Lower leg skin (tissue), 4 donors: ENCODE results near the gene ZNF845. TPM values are rescaled to one million over a fixed set of nuclear protein-coding genes. Genes with fewer than 3 reads are reported as not detected.

Experiments used
- DNase-seq, 2 donors: peaks; one replicate each; pipeline ENCODE4 v3.0.0-alpha.2; 2019; ENCODE audit warnings: low spot score in 2 of 2
- H3K4me3 ChIP-seq: fragments of 200-600 bp; sonication (generic); 2 replicates; pipeline ENCODE4 v1.5.1; 2017; ENCODE audit warnings: mild to moderate bottlenecking, low read depth; ENCODE audit not compliant: poor library complexity, severe bottlenecking
- POLR2A ChIP-seq, 2 donors: fragments of 450-650 bp; IDR thresholded peaks; one replicate each; pipeline ENCODE4 v1.6.1; 2016 to 2017; ENCODE audit warnings: antibody characterized with exemption in 2 of 2, mild to moderate bottlenecking in 1 of 2, moderate library complexity in 1 of 2
- WGBS, 2 donors: methylation state at CpG; one replicate each; pipeline ENCODE4 v1.1.5; 2018; 5-methylcytosine and 5-hydroxymethylcytosine counted together
- intact Hi-C: fragments of 100-400 bp; cut with DNase I; formaldehyde crosslinking; loops from one replicate; pipeline ENCODE4 v1.15.0; 2023; ENCODE audit warnings: low total_unique reads
- total RNA-seq, 4 donors: library from RNA; depleted of rRNA; stranded (reverse); fragments of >200 nt; gene quantifications; one replicate each; pipeline ENCODE4 v1.1.0, GENCODE V29; 2016
- TF ChIP-seq, protein P1 (sequence below), 3 donors: fragments of 450-650 bp; IDR thresholded peaks; one replicate each; pipeline ENCODE4 v1.5.1; 2016; ENCODE audit warnings: antibody characterized with exemption in 3 of 3, mild to moderate bottlenecking in 3 of 3, moderate library complexity in 2 of 3

The ZNF845 gene
- total RNA-seq, 4 donors from 2014 or later = 4.7 to 7.9 (median 7.0) TPM

DNA sequence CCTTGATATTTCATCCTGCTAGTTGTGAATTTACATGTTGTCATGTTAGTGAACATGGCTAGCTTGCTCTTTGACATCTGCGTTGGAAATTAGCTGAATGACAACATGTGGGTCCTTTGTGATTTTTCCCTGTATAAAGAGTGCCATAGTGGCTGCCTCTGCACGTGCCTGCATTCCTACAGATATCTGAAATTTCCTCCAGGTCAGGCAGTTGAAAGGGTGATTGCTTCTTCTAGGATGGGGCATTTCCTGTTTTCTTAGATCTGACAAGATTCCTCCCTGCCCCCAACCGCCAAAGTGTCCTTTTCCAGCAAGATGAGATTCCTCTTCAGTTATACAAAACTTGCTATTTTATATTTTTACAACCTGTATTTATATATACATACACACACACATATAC, 40.7 kb downstream of the ZNF845 start:
- no peak overlapping the region for H3K4me3 ChIP-seq
- 64% methylated on average over 3 of the region's 3 CpGs for WGBS, 2 donors
- intact Hi-C loops = no loop called here
- no peak for TF ChIP-seq POLR2A (IDR thresholded peaks at IDR 0.05)
- TF ChIP-seq, protein P1, sequence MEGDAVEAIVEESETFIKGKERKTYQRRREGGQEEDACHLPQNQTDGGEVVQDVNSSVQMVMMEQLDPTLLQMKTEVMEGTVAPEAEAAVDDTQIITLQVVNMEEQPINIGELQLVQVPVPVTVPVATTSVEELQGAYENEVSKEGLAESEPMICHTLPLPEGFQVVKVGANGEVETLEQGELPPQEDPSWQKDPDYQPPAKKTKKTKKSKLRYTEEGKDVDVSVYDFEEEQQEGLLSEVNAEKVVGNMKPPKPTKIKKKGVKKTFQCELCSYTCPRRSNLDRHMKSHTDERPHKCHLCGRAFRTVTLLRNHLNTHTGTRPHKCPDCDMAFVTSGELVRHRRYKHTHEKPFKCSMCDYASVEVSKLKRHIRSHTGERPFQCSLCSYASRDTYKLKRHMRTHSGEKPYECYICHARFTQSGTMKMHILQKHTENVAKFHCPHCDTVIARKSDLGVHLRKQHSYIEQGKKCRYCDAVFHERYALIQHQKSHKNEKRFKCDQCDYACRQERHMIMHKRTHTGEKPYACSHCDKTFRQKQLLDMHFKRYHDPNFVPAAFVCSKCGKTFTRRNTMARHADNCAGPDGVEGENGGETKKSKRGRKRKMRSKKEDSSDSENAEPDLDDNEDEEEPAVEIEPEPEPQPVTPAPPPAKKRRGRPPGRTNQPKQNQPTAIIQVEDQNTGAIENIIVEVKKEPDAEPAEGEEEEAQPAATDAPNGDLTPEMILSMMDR (IDR thresholded peaks at IDR 0.05) = no peak
- DNase-seq = no peak

DNA sequence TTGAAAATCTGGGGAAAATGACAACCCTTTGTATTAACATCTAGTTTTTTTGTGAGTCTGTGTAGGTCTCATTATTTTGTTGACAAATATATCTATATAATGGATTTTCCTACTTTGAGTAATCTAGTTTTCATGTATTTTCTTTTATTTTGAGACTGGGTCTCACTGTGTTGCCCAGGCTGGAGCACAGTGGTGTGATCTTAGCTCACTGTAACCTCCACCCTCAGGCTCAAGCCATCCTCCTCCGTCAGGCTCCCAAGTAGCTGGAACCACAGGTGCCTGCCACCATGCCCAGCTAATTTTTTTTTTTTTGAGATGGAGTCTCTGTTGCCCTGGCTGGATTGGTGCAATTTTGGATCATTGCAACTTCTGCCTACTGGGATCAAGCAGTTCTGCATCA, 41.2 kb downstream of the ZNF845 start:
- TF ChIP-seq, protein P1 (IDR thresholded peaks at IDR 0.05) = no peak
- TF ChIP-seq POLR2A (IDR thresholded peaks at IDR 0.05) = no peak
- no peak overlapping the region for H3K4me3 ChIP-seq
- DNase-seq = no peak
- intact Hi-C loops = no loop called here
- 94 to 100% methylated on average over 1 of the region's 1 CpG for WGBS, 2 donors

DNA sequence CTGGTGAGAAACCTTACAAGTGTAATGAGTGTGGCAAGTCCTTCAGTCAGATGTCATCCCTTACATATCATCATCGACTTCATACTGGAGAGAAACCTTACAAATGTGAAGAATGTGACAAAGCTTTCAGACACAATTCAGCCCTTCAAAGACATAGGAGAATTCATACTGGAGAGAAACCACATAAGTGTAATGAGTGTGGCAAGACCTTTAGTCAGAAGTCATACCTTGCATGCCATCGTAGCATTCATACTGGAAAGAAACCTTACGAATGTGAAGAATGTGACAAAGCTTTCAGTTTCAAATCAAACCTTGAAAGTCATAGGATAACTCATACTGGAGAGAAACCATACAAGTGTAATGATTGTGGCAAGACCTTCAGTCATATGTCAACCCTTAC, 47.8 kb downstream of the ZNF845 start:
- no peak for DNase-seq
- 91 to 95% methylated on average over 3 of the region's 3 CpGs for WGBS, 2 donors
- TF ChIP-seq, protein P1 (IDR thresholded peaks at IDR 0.05) = no peak
- TF ChIP-seq POLR2A (IDR thresholded peaks at IDR 0.05) = no peak
- intact Hi-C loops = no loop called here
- no peak overlapping the region for H3K4me3 ChIP-seq

DNA sequence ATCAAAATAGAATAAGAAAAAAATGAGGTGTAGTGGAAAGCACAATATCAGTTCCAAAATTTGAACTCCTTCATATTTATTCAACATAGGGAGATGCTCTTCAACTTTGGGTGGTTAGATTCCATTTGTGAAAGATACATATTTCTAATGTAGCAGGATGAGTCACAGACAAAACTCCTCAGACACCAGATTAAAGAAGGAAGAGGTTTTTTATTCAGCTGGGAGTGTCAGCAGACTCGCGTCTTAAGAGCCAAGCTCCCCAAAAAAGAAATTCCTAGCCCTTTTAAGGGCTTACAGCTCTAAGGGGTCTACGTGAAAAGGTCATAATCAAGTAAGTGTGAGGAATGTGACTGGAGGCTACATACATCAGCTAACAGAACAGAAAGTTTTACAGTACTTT, 54.6 kb downstream of the ZNF845 start:
- 51 to 56% methylated on average over 3 of the region's 3 CpGs for WGBS, 2 donors
- no peak for DNase-seq
- TF ChIP-seq POLR2A (IDR thresholded peaks at IDR 0.05) = no peak
- TF ChIP-seq, protein P1 (IDR thresholded peaks at IDR 0.05) = no peak
- H3K4me3 ChIP-seq = no peak overlapping the region
- intact Hi-C loops = no loop called here

DNA sequence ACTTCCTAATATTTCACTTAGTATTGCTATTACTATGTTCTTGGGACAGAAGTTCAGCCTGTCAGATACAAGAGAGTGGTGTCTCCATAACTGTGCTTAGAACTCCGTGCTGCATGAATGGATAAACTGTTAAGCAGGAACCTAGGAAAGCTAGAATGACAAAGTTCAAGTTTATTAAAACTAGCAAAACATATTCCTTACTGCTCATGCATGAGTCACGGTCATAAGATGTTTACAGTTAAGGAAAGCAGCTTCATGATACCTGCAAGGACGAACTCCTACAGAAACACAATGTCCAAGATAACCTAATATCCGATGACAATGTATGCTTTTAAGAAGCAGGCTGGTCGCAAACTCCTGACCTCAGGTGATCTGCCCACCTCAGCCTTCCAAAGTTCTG, 55.4 kb downstream of the ZNF845 start:
- no peak for DNase-seq
- TF ChIP-seq, protein P1 (IDR thresholded peaks at IDR 0.05) = no peak
- no peak for TF ChIP-seq POLR2A (IDR thresholded peaks at IDR 0.05)
- intact Hi-C loops = no loop called here
- H3K4me3 ChIP-seq = no peak overlapping the region
- 89 to 90% methylated on average over 5 of the region's 5 CpGs for WGBS, 2 donors

DNA sequence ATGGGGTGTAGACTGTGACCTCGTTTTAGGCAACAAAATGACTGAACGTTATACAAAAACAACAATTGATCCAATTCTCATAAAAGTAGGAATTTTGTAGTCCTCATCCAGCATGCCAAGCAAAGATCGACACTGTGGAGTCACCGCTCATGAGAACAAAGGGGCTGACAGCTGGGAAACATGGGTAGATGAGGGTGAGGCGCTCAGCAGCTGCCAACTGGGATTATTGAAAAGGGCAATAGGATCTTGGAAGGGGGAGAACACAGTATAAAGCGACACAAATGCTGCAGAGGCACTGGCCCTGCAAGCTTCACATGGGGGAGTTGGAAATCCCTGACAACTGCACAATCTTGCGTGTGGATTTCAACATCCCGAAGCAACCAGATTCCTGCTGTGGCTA, 56.0 kb downstream of the ZNF845 start:
- 72 to 77% methylated on average over 8 of the region's 8 CpGs for WGBS, 2 donors

More for the DNA sequence above, 56.0 kb downstream of the ZNF845 start:
- no peak for DNase-seq
- intact Hi-C loops = no loop called here
- TF ChIP-seq, protein P1 (IDR thresholded peaks at IDR 0.05) = no peak
- no peak for TF ChIP-seq POLR2A (IDR thresholded peaks at IDR 0.05)
- no peak overlapping the region for H3K4me3 ChIP-seq
